Astrocyte of the cerebellum (primary cell): ENCODE measurements around the gene BRINP1.

Experiments
- DNase-seq: peaks from one replicate; pipeline ENCODE4 v3.0.0-alpha.2; 2011; ENCODE audit warnings: low read depth
- H3K4me3 ChIP-seq: 2 replicates; pipeline ENCODE4 v1.5.1; 2011; ENCODE audit warnings: mild to moderate bottlenecking, low read depth, low read length, moderate library complexity
- CTCF ChIP-seq: IDR thresholded peaks from 2 replicates; pipeline ENCODE4 v1.5.1; 2012; ENCODE audit warnings: low read length, low read depth, moderate library complexity, mild to moderate bottlenecking; ENCODE audit errors: missing control alignments
- in situ Hi-C: cut with HindIII; loops from 2 replicates; pipeline ENCODE4 v1.10.0; 2017; ENCODE audit warnings: low sequenced_read_pairs

The BRINP1 gene

DNA sequence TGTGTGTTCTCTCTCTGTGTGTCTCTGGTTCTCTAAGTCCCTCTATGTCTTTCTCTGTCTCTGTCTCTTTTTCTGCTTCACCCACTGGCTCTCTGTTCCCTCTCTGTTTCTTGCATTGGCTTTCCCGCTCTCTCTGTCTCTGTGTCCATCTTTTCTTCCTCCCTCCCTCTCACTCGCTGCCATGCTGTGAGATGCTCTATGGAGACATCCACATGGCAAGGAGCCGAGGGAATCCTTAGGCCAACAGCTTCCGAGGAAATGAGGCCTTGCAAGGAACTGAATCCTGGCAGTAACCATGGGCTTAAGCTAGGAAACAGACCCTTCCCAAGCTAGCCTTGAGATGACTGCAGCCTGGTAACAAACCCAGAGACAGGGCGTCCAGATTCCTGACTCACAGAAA lies 117.3 kb downstream of the BRINP1 start:
- in situ Hi-C loops: no loop called here

GRCh38 chr9:119250730-119251129 lies 118.5 kb downstream of the BRINP1 start:
- DNase-seq: no peak
- TF ChIP-seq CTCF: no peak
- no peak overlapping the region for H3K4me3 ChIP-seq
- in situ Hi-C loops: no loop called here

More for the DNA sequence above, 117.3 kb downstream of the BRINP1 start:
- TF ChIP-seq CTCF: no peak
- no peak for DNase-seq
- H3K4me3 ChIP-seq: no peak overlapping the region

DNA sequence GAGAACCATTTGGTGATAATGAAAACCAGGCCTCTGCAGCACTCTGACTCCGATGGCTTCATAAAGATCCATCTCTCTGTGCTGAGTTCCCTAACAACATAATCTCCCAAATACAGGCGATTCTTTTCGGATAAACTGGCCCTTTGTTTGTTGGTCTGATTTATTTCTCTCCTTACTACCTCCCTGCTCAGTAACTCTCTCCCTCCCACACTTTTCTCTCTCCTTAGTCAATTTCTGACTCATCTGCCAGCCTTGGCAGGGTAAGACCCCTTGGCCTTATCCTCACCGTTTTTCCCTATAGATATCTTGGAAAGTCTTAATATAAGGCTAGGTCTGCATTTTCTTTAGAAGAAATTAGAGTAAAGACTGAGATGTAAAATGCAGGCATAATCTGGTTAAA lies 128.7 kb downstream of the BRINP1 start:
- DNase-seq: no peak
- no peak overlapping the region for H3K4me3 ChIP-seq
- in situ Hi-C loops: no loop called here
- TF ChIP-seq CTCF: no peak

- in situ Hi-C loops: no loop called here
- TF ChIP-seq CTCF: no peak
- no peak for DNase-seq
- H3K4me3 ChIP-seq: no peak overlapping the region
Observed at GRCh38 chr9:119234636-119235035, 134.6 kb downstream of the BRINP1 start.

GRCh38 chr9:119227422-119227821 lies 141.8 kb downstream of the BRINP1 start:
- TF ChIP-seq CTCF: no peak
- in situ Hi-C loops: no loop called here
- no peak for DNase-seq
- H3K4me3 ChIP-seq: no peak overlapping the region

DNA sequence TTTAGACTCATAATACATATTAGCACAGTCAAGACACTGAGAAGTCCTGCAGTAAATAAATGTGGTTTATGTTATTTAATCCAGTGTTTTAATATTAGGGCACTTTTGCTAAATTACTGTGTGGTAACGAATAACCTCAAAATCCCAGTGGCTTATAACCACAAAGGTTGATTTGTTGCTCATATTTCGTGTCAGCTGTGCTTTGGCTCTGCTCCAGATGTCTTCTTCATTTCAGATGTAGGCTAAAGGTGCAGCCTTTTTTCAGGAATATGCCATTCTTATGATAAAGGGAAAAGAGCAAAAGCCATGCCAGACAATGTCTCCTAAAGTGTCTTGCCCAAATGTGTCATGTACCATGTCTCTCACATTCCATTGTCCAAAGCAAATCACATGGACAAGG lies 144.8 kb downstream of the BRINP1 start:
- DNase-seq: no peak
- in situ Hi-C loops: no loop called here
- no peak overlapping the region for H3K4me3 ChIP-seq
- no peak for TF ChIP-seq CTCF

GRCh38 chr9:119221276-119221675 lies 148.0 kb downstream of the BRINP1 start:
- no peak for TF ChIP-seq CTCF
- in situ Hi-C loops: no loop called here
- DNase-seq: no peak

More at GRCh38 chr9:119221276-119221675, 148.0 kb downstream of the BRINP1 start:
- no peak overlapping the region for H3K4me3 ChIP-seq
